Transverse colon (tissue), 4 donors: ENCODE measurements around the gene YRDC. TPM values are rescaled to one million over a fixed set of nuclear protein-coding genes. Genes with fewer than 3 reads are reported as not detected.
A peak's percentile ranks its signal among the peaks of the same experiment; 100 is the strongest.

Source experiments
- DNase-seq: peaks from one replicate; pipeline ENCODE4 v3.0.0-alpha.2; 2019
- H3K27ac ChIP-seq, 4 donors: fragments of 200-600 bp; sonication (generic); 2 replicates each; pipeline ENCODE4 v1.5.1; 2016 to 2018; ENCODE audit warnings: inconsistent platforms in 4 of 4
- H3K27me3 ChIP-seq: fragments of 200-600 bp; sonication (generic); 2 replicates; pipeline ENCODE4 v1.5.1; 2017; ENCODE audit warnings: inconsistent platforms
- H3K36me3 ChIP-seq, 4 donors: fragments of 200-600 bp; sonication (generic); 2 replicates each; pipeline ENCODE4 v1.5.1; 2017 to 2019; ENCODE audit warnings: inconsistent platforms in 4 of 4
- H3K4me1 ChIP-seq, 4 donors: fragments of 200-600 bp; sonication (generic); 2 replicates each; pipeline ENCODE4 v1.5.1; 2017 to 2020; ENCODE audit warnings: inconsistent platforms in 4 of 4
- H3K4me3 ChIP-seq, 4 donors: fragments of 200-600 bp; sonication (generic); 1 replicate in 1 of 4; 2 replicates in 3 of 4; pipeline versions ENCODE4 v1.5.1 to v1.6.1; 2017 to 2019; ENCODE audit warnings: inconsistent platforms in 4 of 4
- H3K9me3 ChIP-seq, 2 donors: fragments of 200-600 bp; sonication (generic); 2 replicates each; pipeline ENCODE4 v1.5.1; 2017 to 2019; ENCODE audit warnings: inconsistent platforms in 2 of 2
- EP300 ChIP-seq: sonication (generic); formaldehyde crosslinking; IDR thresholded peaks from one replicate; pipeline ENCODE4 v1.6.1; 2017; ENCODE audit warnings: antibody characterized with exemption, low read depth
- POLR2A ChIP-seq: fragments of 450-650 bp; IDR thresholded peaks from one replicate; pipeline ENCODE4 v1.6.1; 2016; ENCODE audit warnings: antibody characterized with exemption, mild to moderate bottlenecking, moderate library complexity
- POLR2AphosphoS5 ChIP-seq, 3 donors: sonication (generic); formaldehyde crosslinking; IDR thresholded peaks; one replicate each; pipeline ENCODE4 v1.6.1; 2016; ENCODE audit warnings: antibody characterized with exemption in 3 of 3
- WGBS, 2 donors: methylation state at CpG; one replicate each; pipeline ENCODE4 v1.1.5; 2018; ENCODE audit warnings: low coverage in 1 of 2; 5-methylcytosine and 5-hydroxymethylcytosine counted together
- in situ Hi-C, 4 donors: fragments of 200-750 bp; cut with MboI; loops; one replicate each; pipeline versions ENCODE4 v1.15.0 to v1.15.1; 2017; ENCODE audit warnings: low sequenced_read_pairs in 3 of 4, low pct_ligation_motif_present in 1 of 4, low pct_unique_long_range_greater_than_20kb in 1 of 4
- intact Hi-C: fragments of 100-400 bp; cut with DNase I; formaldehyde crosslinking; loops from one replicate; pipeline ENCODE4 v1.15.1; 2023; ENCODE audit warnings: low total_unique reads
- total RNA-seq, 4 donors: library from RNA; depleted of rRNA; stranded (reverse); fragments of >200 nt; gene quantifications; one replicate each; pipeline ENCODE4 v1.1.0, GENCODE V29; 2016
- TF ChIP-seq, protein P1 (sequence below), 5 experiments: fragments of 200-600 bp in 3 of 5; fragments of 450-650 bp in 2 of 5; sonication (generic) in 3 of 5; IDR thresholded peaks; 1 replicate in 2 of 5; 2 replicates in 3 of 5; pipeline ENCODE4 v1.5.1; 2016 to 2017; ENCODE audit warnings: antibody characterized with exemption in 5 of 5, inconsistent platforms in 3 of 5, mild to moderate bottlenecking in 2 of 5, moderate library complexity in 1 of 5

The YRDC gene
- total RNA-seq, 4 donors from 2014 or later: 3.4 to 17.2 (median 11.6) TPM

DNA sequence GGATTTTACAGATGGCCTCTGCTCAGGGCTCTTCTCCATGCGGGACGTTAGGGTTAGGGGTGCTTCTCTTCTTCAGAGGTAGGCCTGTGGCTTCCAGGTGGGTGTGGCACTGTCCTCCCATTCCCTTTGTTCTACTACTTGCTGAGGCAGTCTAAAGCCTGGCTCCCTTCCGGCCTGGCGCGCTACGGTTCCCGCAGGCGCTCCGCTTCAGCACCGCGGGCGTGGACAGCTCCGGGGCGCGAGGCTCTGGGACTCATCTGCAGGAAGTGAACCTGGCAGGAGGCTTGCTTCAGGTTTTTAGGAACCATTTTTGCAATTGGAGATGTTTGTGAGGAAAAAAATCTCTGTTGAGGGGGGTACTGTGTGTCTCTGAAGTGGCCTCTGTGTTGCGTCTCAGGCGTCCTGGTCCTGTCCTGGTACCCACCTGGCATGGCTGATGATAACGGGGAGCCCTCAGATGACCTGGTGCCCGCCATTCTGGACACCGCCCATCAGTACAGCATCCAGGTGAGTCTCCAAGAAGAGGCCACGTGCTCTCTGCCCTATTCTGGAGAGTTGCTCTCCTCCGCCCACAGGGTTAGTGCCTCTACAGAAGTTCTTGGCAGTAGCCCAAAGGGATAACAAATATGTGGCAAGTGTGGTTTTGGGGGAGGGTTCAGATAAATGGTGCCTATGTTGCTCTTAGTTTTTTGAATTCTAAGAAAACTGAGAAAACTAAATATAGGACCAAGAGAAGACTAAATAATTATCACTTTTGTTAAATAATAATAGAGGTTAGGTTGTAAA is 12.5 kb downstream of the YRDC start:
- in situ Hi-C loops: no loop called here
- intact Hi-C loops: no loop called here
- DNase-seq: peak; percentile 62
- Histone ChIP-seq H3K27me3 (peaks cover 21% of the 10 kb centered on the region), H3K36me3 (peaks cover 0 to 4% (median 0%) of the 10 kb centered on the region in 4 donors), H3K9me3 (no peaks in the 10 kb centered on the region), H3K4me3 (peak overlapping the region in 1 of 4 donors; percentile 74), H3K4me1 (peaks cover 12 to 22% (median 16%) of the 10 kb centered on the region in 4 donors), H3K27ac (no peak overlapping the region)
- TF ChIP-seq, protein P1, sequence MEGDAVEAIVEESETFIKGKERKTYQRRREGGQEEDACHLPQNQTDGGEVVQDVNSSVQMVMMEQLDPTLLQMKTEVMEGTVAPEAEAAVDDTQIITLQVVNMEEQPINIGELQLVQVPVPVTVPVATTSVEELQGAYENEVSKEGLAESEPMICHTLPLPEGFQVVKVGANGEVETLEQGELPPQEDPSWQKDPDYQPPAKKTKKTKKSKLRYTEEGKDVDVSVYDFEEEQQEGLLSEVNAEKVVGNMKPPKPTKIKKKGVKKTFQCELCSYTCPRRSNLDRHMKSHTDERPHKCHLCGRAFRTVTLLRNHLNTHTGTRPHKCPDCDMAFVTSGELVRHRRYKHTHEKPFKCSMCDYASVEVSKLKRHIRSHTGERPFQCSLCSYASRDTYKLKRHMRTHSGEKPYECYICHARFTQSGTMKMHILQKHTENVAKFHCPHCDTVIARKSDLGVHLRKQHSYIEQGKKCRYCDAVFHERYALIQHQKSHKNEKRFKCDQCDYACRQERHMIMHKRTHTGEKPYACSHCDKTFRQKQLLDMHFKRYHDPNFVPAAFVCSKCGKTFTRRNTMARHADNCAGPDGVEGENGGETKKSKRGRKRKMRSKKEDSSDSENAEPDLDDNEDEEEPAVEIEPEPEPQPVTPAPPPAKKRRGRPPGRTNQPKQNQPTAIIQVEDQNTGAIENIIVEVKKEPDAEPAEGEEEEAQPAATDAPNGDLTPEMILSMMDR (IDR thresholded peaks at IDR 0.05): no peak
- TF ChIP-seq POLR2AphosphoS5 (IDR thresholded peaks at IDR 0.05) (no peak), EP300 (no peak), POLR2A (no peak)
- WGBS, 2 donors: 35 to 80% methylated on average over 1 to 21 of the region's 22 CpGs

DNA sequence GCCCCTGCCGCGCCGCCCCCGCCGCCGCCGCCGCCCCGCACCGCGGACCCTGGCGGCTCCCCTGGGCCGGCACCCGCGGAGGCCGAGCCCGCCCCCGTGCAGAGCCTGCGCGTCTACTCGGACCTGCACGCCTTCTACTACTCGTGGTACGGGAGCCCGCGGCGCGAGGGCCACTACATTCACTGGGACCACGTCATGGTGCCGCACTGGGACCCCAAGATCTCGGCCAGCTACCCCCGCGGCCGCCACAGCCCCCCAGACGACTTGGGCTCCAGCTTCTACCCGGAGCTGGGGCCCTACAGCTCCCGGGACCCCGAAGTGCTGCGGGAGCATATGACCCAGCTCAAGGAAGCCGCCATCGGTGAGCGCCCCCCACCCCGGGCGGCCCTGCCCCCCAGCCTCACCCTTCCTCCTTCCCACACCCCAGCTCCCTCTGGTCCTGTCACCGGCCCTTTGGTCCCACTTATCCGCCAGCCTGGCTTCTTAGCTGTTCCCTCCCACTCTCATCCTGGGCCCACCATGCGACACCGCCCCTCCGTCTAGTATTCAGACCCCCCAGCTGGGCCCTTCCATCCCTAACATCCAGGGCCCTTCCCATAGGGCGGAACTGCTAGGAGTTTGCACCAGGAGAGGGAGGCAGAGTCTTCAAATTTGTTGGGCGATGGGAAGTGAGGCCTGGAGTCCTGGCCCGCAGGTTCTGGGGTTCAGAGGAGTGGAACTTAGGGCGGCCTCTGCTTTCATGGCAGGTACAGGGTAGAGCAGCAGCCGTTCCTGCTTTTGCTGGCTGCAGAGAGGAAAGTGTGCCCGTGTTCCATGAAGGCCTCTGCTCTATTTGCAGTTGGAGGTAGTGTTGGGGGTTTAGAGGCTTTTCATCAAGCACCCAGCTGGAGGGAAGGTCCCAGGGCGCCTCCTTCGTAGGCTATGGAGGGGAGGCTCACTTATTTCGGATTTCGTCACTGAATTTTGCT is 13.4 kb downstream of the YRDC start:
- H3K4me1 ChIP-seq: peaks cover 12 to 22% (median 16%) of the 10 kb centered on the region in 4 donors
- 24 to 100% methylated on average over 1 to 25 of the region's 59 CpGs for whole genome bisulfite sequencing, 2 donors
- no peaks in the 10 kb centered on the region for H3K9me3 ChIP-seq
- no peak for TF ChIP-seq EP300
- TF ChIP-seq, protein P1 (IDR thresholded peaks at IDR 0.05): no peak
- no peak for TF ChIP-seq POLR2AphosphoS5 (IDR thresholded peaks at IDR 0.05)
- TF ChIP-seq POLR2A: no peak
- in situ Hi-C loops: no loop called here
- peak overlapping the region; percentile 15 to 74 (median 53) for H3K4me3 ChIP-seq
- intact Hi-C loops: no loop called here
- no peak for DNase-seq
- no peak overlapping the region for H3K27ac ChIP-seq
- peaks cover 21% of the 10 kb centered on the region for H3K27me3 ChIP-seq
- peaks cover 0 to under 1% (median 0%) of the 10 kb centered on the region in 4 donors for H3K36me3 ChIP-seq

DNA sequence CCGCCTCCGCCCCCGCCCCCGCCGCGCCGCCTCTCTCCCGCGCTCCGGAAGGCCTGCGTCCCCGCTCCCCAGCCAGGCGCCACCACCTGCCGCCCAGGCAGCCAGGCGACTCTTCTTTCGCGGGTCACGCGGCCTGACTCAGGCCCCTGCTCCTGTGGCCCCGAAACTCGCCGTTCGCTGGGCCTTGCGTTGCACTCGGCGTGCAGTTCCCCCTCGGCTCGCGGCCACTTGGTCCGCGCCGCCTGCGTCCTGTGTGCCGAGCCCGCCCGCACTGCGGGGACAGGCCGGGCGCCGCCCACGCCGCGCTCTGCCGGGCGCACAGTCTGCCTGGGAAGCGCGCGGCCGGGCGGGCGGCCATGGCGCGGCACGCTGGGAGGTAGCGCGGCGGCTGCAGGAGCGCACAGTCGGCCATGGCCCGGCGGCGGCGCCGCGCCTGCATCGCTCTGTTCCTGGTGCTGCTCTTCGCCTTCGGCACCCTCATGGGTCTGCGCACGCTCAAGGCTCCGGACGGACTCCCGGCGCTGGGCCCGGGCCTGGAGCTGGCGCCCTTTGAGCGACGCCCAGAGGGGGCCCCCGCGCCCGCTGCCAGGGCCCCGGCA is 14.1 kb downstream of the YRDC start, which contains the start of gene MANEAL:
Gene MANEAL (plus strand): TSS at position 75 of the 599 bp plus-strand sequence. CDS start 336 bp downstream, at position 411.
- Histone ChIP-seq H3K27ac (peak within 1 kb of the TSS; percentile 41 to 55 (median 48)), H3K27me3 (peaks cover 21% of the 10 kb centered on the region), H3K36me3 (no peaks in the 10 kb centered on the region), H3K4me3 (peak within 1 kb of the TSS; percentile 28 to 74 (median 53)), H3K9me3 (no peaks in the 10 kb centered on the region), H3K4me1 (peaks cover 12 to 22% (median 16%) of the 10 kb centered on the region in 4 donors)
- peak; percentile 51 for DNase-seq
- in situ Hi-C loops: no loop called here
- no peak for TF ChIP-seq POLR2A
- no peak for TF ChIP-seq EP300
- TF ChIP-seq, protein P1 (IDR thresholded peaks at IDR 0.05): no peak
- TF ChIP-seq POLR2AphosphoS5 (IDR thresholded peaks at IDR 0.05): no peak
- intact Hi-C loops: no loop called here
- 0% methylated on average over 1 to 39 of the region's 82 CpGs for whole genome bisulfite sequencing, 2 donors
